ENCODE measurements around the gene ZACN. TPM values are rescaled to one million over a fixed set of nuclear protein-coding genes. Genes with fewer than 3 reads are reported as not detected.

ZACN gene
- total RNA-seq, 1 donor from 2014 or later = not detected

DNA sequence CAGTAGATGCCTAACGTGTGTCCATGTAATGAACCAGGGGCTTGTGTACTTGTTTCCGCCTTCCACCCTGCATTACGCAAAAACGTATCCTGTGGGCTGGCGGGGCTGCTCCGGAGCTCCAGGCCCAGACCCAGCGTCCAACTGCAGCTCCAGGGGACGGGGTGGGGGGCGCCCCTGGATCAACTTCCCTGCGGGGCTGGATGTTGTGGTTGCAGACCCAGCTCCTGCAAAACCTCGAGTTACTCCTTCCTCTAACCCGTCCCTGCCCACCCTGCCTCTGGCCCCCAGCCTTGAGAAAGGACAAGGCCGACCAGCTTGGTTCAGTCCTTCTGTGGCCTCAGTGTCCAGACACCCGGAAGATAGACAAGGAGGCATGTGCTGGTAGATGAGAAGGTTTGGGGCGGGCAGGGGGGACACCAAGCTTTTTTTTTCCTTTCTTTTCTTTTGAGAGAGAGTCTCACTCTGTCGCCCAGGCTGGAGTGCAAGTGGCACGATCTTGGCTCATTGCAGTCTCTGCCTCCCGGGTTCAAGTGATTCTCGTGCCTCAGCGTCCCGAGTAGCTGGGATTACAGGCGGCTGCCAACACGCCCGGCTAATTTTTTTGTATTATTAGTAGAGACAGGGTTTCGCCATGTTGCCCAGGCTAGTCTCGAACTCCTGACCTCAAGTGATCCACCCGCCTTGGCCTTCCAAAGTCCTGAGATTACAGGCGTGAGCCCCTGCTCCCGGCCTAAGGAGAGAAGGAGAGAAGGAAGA, 25.3 kb downstream of the ZACN start:
- no peak for DNase-seq

DNA sequence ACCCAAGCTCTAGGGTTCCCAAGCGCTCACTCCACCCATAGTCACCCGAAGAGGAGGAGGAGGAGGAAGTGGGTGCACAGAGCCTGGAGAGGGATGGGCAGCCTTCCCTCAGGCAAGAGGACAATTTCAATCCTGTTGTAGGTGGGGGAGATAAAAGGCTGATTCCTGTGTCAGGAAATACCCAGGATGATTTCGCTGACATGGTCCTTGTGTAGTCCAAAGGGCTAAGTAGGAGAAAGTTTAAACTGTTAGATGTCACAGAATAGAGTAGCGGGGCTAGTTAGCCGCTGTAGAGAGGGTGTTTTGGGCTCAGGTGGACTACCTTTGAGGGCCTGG, 25.9 kb downstream of the ZACN start:
- DNase-seq = no peak

GRCh38 chr17:76106703-76107102, 27.7 kb downstream of the ZACN start:
- no peak for DNase-seq

- DNase-seq = peak; percentile 48
Observed at GRCh38 chr17:76107509-76107908, 28.5 kb downstream of the ZACN start.

DNA sequence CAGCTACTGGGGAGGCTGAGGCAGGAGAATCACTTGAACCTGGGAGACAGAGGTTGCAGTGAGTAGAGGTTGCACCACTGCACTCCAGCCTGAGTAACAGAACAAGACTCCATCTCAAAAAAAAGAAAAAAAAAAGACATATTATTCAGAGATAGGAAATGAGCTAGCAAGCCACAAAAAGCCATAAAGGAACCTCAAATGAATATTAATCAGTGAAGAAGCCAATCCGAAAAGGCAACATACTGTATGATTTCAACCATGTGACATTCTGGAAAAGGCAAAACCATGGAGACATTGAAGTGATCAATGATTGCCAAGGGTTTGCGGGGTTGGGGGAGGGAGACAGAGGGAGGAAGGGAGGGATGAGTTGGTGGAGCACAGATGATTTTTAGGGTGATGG, 33.0 kb downstream of the ZACN start:
- no peak for DNase-seq

DNA sequence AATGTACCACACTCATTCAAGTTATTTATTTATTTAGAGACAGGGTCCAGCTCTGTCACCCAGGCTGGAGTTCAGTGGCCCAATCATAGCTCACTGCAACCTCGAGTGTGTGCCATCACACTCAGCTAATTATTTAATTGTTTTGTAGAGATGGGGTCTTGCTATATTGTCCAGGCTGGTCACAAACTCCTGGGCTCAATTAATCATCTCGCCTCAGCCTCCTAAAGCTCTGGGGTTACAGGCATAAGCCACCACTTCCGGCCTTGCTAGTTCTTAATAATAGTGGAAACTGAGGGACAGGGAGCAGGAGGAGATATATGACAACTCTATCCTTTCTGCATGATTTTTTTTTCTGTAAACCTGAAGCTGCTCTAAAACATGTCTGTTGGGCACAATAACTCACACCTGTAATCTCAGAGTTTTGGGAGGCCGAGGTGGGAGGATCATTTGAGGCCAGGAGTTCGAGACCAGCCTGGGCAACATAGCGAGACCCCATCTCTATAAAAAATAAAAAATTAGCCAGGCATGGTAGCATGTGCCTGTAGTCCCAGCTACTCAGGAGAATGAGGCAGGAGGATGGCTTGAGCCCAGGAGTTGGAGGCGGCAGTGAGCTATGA, 36.3 kb downstream of the ZACN start:
- no peak for DNase-seq

DNA sequence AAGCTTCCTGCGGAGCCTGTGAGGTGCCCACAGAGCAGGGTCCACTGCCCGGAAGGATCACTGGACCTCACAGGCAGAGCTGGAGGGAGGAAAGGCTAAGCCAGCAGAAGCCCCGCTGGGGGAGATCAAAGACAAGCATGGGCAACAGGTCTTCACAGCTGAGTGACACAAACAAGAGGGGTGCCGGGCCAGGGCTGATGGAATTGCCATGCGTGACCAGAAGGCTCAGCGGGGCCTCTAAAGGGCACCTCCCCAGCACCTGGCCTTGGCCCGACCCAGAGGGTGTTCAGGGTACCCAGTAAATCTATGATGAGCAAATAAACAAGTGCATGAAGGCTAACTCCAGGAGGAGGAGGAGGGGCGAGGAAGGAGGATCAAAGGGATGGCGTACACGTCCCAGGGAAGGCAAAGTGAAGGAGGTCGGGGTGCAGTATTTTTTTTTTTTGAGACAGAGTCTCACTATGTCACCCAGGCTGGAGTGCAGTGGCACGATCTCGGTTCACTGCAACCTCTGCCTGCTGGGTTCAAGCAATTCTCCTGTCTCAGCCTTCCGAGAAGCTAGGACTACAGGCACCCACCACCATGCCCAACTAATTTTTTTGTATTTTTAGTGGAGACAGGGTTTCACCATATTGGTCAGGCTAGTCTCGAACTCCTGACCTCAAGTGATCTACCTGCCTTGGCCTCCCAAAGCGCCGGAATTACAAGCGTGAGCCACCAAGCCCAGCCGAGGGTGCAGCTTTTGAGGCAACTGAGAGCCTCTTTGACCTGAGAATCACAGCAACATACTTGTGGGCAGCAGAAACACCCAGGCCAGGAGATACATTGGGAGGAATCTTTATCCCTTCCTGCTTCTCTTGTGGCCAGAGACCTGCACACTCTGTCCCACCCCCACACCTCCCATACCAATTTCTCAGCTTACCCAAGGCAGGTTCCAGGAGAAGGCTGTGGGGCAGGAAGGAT, 40.7 kb downstream of the ZACN start:
- DNase-seq = no peak

- no peak for DNase-seq
Observed at GRCh38 chr17:76120658-76121008, 41.7 kb downstream of the ZACN start.

DNA sequence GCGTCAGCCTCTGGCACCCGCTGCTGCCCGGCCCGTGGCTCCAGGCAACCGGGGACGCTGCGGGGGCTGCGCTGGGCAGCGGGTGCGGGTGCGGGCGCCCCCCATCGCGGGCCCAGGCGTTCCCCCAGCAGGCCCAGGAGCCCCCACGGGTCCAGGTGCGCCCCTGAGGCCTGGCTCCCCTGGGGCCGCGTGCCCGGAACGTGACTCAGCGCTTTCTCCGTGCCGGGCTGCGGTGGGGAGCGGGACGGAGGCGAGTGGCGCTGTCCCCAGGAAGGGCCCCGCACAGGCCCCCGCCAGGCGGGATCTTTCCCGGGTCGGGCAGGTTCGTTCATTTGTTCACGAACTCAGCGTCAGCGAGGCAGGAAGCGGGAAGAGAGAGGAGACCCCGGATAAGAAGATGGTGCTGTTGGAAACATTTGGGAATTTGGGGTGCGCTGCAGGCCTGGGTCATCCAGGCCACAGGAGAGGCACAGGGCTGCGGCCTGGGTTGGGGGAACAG, 43.0 kb downstream of the ZACN start:
- DNase-seq = peak; percentile 28

GRCh38 chr17:76122431-76123190, 43.6 kb downstream of the ZACN start:
- no peak for DNase-seq

DNA sequence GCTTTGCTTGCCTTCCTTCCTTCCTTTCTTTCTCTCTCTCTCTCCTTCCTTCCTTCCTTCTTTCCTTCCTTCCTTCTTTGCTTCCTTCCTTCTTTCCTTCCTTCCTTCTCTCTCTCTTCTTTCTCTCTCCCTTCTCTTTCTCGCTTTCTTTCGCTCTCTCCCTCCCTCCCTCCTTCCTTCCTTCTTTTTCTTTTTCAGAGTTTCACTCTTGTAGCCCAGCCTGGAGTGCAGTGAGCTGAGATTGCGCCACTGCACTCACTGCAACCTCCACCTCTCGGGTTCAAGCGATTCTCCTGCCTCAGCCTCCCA, 44.2 kb downstream of the ZACN start:
- DNase-seq = no peak

DNA sequence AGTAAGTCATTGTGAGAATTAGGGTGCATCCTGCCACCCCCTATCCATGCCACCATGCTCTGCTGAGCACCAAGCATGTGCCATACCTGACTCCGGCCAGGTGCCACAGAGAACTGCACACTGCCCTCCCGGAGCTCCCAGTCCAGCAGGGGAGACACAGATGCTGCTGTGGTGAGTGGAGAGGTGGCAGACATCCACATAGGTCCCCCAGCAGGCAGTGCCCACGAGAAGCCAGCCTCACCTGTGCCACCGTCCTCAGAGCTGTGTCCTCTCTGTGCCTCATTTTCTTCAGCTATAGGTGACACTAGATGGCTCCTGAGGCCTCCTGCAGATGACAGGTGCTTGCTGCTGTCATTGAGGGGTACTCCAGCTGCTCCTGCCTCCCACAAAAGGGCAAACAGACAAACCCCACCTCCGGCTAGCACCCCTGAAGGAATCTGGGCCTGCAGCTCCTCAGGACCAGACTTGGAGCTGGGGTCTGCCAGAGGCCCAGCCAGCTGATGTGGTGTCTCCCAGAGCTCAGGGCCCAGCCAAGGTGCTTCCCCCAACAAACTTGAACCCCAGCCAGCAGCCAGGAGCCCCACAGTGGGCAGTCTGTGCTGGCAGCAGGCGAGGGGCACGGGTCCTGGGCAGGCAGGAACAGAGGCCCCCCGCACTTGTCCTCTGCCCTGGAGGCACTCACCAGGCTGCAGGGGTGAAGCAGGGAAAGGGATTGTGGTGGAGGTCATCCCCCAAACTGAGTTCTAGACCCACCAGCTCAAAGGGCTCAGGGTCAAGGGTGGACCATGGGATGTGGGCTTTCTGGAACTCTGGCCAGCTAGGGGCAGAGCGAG, 45.0 kb downstream of the ZACN start:
- no peak for DNase-seq

GRCh38 chr17:76124582-76125390, 45.8 kb downstream of the ZACN start:
- DNase-seq = peak; percentile 27

DNA sequence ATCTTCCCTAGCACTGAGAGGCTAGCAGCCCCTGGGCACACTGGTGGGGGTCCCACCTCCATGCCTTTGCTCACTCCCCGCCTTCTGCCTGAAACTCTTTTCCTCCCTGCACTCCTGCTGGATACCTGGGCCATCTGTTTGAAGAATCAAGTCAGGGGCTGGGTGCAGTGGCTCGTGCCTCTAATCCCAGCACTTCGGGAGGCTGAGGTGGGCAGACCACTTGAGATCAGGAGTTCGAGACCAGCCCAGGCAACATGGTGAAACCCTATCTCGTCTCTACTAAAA, 46.4 kb downstream of the ZACN start:
- DNase-seq = no peak

GRCh38 chr17:76125922-76126321, 46.9 kb downstream of the ZACN start:
- DNase-seq = no peak

GRCh38 chr17:76130473-76130872, 51.5 kb downstream of the ZACN start:
- no peak for DNase-seq

- no peak for DNase-seq
Observed at GRCh38 chr17:76131051-76131691, 52.2 kb downstream of the ZACN start.

- no peak for DNase-seq
Observed at GRCh38 chr17:76131692-76132573, 53.0 kb downstream of the ZACN start.
